GM18519 (cell line): Measurements from ENCODE around the gene PRSS23.
"Not testable (repeated sequence)": the region's sequence is repeated elsewhere in the genome, so short reads cannot be mapped to it uniquely, and the experiment has no call there.

Source experiments
- ATAC-seq: cut with Tn5 transposase; IDR thresholded peaks from one replicate; pipeline ENCODE4 v1.9.1; 2021; ENCODE audit warnings: mild to moderate bottlenecking, moderate library complexity; ENCODE audit not compliant: unreplicated experiment, low FRiP score

Gene PRSS23, protein sequence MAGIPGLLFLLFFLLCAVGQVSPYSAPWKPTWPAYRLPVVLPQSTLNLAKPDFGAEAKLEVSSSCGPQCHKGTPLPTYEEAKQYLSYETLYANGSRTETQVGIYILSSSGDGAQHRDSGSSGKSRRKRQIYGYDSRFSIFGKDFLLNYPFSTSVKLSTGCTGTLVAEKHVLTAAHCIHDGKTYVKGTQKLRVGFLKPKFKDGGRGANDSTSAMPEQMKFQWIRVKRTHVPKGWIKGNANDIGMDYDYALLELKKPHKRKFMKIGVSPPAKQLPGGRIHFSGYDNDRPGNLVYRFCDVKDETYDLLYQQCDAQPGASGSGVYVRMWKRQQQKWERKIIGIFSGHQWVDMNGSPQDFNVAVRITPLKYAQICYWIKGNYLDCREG

DNA sequence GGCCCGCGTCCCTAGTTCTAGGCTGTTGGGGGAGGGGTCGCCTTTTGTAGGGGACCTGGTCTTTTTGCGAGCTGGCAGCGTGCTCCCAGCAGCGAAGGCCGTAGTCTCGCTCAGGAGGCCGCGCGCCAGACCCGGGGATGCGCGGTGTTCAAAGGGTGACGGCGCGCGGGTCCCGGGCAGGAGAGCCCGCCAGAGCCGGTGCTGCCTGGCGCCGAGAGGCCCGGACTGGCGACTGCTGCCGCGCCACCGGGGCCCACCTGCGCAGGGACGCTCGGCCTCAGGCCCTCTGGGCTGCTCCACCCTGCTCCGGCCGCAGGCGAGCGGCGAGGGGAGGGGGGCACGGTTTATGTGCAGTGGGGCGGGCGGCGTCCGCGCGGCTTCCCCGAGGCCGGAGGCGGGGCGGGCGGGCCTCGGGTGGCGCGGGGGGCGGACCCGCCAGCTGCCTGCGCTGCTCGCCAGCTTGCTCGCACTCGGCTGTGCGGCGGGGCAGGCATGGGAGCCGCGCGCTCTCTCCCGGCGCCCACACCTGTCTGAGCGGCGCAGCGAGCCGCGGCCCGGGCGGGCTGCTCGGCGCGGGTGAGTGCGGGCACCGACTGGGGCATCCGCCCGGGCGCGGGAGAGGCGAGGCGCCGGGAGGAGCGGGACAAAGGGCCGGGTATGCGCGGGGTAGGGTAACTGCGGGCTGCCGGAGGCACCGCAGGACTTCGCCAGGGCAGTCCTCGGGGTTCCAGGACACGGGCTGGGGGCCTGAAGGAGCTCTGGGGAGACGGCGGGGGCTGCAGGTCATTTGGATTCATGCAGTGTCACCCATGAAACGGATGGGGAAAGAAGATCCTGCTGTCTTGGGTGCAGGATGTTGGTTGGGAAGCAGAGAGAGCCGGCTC lies at the start of gene PRSS23:
Gene PRSS23, plus strand, starts transcription at position 467 of the 884 bp plus-strand sequence. CDS start 7,102 bp downstream, outside the sequence.
- peak; percentile 32 for ATAC-seq

DNA sequence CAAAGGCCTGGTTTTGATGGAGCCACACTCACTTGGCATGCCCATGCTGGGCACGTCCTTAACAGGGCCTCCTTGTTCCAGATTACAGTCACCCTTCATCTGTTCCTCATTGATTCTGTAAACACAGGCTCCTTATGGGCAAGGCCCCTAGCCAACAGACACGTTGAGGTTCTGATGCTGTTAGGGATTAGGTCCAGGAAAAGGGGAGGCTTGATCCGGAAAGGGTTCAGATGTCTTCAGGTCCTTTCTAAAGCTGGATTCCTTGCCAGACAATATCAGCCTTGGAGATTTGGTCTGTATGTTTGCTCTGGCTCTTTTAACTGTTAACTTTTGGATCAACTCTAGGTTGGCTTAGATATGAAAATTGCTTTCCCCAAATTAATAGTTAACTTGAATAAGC lies 46.9 kb upstream of the PRSS23 start:
- ATAC-seq = no peak

DNA sequence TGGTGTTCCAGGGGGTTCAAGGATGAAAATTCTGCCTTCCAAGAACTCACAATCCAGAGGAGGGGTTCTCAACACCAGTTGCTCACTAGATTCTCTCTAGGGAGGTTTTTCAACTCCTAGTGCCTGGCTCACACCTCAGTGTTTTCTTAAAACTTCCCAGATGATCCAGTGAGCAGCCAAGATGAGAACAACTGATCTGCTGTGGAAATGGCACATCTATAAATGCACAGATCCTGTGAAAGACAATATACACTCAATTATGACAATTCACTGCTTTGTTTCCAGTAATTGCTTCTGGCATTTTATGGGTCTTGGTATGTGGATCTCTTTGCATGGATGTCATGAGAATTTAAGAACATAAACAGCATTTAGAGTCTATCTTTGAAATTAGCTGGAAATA lies 45.2 kb upstream of the PRSS23 start:
- no peak for ATAC-seq

DNA sequence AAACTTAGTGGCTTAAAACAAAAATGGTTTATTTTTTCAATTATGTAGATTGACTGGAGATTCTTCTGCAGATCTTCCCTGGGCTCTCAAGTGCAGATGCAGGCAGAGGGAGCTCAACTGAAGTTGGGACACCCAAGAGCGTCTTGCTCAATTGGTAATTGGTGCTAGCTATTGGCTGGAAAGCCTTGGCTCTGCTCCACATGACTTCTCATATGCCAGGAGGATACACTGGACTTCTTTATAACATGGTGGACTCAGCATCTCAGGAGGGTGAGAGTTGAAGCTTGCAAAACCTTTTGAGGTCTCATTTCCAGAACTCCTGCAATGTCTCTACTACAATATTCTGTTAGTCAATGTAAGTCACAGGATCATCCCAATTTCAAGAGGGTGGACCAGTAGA lies 42.2 kb upstream of the PRSS23 start:
- ATAC-seq = no peak

DNA sequence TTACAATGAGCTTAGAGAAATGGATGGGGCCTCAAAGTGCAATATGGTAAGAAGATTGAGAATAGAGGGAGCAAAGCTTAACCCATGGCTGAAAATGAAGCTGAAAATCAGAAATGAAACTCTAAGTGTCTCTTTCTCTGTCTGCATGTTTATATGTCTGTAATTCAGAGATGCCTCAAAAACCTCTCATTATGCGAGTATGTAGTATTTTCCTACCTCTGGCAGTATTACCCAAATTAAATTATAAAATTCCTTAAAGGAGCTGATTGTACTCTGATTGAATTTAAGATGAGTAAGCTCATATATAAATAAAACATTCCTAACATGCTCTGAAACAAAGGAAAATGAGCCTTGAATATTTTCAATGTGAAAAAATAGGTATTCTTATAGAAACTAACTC lies 39.8 kb upstream of the PRSS23 start:
- ATAC-seq = no peak

DNA sequence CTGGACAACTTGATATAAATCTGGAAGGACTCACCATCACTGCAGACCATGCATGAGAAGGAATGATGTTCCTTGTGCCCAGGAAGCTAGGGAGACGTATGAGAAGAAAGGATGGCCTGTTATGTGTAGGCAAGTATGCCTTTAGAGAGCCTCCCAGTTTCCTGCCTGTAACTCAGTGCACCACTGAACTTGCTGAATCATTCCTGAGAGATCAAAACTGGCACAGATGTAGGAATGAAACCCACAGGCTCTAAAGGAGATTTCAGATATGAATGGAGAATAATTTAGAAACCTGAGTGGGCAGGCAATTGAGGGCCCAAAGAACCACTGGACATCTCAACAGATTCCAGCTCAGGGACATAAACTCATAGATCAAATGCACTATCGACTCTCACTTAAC lies 38.4 kb upstream of the PRSS23 start:
- ATAC-seq = no peak

DNA sequence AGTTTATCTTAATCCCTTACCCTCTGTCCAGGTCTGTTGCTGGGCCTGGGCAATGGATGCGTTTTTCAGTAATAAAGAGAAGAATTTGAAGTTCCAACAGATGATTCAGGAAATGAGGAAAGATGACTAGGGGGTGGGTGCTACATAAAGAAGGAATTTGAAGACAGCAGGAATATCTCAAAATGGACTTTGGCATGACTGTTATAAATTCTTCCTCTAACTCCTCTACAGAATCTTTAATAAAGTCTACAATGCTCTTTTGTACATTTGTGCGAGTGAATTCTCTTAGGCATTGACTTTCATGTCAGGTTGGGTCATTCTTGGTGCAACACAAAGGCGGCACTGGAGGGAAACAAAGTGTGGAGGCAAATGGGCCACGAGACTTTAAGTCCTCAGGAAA lies 35.1 kb upstream of the PRSS23 start:
- no peak for ATAC-seq

DNA sequence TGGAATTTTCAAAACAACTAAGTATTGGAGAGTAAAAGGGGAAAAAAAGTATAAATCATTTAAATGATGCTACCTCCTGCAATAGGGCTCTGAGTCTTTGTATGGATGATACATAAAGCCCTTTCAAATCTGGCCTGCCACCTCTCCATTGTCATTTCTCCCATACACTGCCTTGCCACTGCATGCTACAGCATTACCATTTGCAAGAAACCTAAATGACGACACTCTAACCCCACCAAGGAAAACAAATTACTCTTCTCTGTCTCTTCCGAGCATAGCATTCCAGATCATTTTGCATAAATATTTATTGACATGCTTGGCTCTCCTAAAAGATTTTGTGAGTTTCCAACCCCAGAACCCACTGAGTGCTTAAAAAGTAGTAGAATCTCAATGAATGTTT lies 34.5 kb upstream of the PRSS23 start:
- no peak for ATAC-seq

DNA sequence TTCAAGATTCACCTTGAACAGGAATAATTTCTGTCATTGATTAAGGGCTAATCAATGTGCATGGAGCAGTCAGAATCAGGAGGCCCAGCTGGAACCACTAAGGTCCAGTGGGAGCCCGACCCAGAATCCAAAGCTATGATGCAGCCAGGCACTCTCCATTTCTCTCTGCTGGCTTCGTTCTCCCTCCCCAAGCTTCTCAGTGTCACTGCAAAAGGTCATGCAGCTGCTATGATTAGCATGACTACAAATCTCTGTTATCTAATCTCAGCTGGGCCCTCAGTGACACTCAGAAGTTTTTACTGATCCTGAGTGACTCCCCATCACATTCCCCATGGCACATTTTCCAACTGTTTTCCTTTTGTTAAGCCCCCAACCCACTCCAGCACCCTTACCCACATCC lies 31.1 kb upstream of the PRSS23 start:
- no peak for ATAC-seq

DNA sequence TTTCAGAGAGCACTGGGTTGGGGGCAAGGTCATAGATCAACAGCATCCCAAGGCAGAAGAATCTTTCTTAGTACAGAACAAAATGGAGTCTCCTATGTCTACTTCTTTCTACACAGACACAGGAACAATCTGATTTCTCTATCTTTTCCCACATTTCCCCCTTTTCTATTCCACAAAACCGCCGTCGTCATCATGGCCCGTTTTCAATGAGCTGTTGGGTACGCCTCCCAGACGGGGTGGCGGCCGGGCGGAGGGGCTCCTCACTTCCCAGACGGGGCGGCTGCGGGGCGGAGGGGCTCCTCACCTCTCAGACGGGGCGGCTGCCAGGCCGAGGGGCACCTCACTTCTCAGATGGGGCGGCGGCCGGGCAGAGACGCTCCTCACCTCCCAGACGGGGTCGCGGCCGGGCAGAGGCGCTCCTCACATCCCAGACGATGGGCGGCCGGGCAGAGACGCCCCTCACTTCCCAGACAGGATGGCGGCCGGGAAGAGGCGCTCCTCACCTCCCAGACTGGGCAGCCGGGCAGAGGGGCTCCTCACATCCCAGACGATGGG lies 29.8 kb upstream of the PRSS23 start:
- ATAC-seq = not testable (repeated sequence)

DNA sequence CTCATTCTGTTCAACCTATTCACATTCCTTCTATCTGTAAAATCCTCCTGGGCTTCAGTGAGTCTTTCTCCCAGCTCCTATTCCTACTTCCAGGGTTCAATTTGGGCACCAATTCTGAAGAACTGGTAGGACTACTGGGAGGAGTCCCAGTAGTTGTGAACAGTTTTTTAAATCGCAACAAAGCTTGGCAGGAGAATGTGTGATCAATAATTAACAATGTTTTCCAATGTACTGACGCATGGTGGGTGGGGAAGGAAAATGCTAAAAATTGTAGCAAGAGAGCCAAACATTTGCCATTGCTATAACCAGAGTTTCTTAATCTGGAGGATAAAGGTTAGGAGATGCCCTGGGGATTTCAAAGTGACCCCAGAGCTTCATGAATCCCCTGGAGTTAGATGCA lies 27.3 kb upstream of the PRSS23 start:
- no peak for ATAC-seq

DNA sequence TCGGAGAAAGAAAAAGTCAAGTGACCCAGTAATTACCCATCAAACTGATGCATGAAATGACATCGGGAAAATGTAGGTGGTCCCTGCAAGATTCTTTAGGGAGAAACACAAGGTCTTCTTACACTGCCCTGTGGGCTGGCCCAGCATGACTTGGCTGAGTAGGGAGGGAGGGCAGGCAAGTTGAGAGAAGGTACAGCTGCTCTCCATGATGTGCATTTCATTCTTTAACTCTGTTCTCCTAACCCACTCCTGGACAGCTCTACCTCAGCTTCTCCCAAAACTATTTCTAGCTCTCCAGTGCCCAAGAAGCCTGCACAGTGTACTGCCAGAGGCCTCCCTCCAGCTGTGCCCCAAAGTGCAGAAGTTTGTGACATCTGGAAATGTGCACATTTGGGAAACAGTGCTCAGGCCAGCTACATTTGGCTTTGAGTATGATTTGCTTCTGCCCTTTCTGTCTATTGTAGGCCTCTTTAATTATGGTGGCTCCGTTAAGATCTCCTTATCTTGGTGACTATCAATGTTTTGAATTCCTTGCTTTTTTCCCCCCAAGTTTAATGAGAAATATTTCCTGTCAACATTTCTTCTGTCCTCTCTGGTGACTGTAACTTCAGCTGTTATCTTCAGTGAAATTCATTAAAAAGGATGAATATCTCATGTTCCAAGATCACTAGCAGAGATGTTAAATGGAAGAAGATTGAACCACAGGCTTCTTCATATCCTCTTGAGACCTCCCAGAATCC lies 26.7 kb upstream of the PRSS23 start:
- ATAC-seq = no peak

DNA sequence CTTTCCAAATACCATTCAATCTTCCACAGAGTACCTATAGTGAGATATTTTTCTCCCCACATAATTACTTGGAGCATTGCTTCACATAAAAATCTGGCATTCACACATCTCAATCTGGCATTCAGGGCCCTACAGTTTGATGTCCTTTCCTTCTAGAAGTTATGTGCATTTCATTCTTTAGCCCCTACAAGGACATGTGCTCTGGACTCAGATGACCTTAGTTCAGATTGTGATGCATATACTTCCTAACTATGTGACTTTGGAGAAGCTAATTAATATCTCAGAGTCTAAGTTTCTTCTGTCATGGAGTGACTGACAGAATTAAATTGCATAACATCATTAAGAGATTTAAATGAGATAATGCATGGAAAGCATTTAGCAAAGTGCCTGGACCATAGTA lies 25.9 kb upstream of the PRSS23 start:
- ATAC-seq = no peak

DNA sequence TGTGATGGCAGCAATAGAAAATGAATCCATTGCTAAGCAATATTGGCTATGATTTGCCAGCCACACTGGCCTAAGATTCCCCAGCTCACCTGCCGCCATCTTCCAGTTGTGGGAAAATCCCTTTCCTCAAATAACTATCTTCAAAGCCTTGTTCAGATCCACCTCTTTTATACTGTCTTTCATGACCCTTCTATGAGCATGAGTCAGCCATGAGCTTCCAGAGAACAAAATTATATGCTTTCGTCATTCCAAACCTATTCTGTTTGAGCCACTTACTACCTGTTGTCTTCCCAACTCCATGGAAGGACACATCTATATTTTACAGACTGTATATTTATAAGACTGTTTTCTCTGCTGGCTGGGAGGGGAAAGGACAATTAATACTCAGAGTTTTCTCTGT lies 25.0 kb upstream of the PRSS23 start:
- no peak for ATAC-seq

DNA sequence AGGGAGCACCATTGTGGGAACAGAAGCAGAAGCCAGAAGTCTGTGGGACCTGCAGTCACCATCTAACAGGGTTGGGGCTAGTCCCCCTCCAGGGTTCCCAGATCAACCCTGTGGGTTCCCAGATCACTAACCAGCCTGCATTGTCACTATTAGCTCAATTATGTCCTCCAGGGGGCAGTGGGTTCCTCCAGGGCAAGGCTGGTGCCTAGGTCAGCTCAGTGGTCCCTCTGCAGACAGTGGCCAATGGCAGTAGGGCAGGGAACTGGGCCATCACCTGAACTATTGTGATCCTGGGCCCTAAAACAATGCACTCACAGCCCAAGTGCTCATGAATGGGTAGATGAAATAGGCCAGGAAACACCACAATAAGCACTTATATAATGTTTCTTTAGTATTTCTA lies 18.8 kb upstream of the PRSS23 start:
- no peak for ATAC-seq

DNA sequence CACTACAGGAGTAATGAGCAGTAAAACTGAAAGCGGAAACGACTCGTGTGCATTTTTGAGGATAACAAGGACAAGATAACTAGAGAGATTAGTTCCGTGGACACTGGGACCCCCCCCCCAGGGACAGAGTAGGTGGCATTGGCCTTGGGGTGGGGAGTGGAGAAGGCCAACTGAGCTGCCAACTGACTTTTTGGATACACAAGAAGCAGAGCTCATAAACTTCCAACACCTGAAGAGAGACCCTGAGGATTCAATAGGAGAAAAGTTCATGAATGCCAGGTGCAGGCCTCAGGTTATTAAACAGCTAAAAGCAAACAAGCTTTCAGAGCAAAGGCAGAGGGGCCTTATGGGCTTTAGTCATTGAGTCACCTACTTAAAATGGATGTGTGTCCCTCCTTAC lies 17.6 kb upstream of the PRSS23 start:
- ATAC-seq = no peak

DNA sequence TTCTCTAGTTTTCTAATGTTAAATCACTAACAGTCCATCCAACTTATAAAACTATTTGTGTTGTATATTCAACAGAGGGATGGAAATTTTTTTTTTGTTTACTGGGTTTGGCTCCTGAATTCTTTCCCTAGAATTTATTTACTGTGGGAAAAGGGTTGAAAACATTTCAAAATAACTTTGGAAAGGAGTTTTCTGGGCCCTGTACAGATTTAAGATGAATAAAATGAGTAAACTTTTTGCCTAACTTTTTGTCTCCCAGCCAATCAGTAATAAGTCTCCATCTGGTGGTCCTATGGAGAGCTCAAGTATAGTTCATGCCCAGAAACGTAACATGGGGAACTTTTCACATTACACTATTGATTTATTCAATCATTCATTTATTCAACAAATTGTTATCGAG lies 16.7 kb upstream of the PRSS23 start:
- no peak for ATAC-seq

DNA sequence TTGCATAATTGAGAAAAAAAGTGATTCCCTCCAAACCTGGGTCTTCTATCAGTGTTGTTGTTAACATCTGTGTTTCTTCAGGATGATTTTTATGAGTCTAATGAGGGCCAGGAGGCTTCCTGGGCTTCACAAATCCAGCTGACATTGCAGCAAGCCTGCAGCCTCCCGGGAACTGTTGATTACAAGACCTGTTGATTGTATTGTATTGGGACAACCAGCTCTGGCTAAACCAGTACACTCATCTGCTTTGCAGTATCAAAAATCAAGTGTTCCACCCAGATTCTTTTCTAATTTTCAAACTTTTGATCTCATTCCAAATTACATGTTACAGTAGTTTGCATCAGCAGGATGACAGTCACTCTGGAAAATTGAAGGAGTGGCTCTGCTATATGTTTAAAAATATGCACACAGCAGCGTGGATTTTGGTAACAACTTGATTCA lies 16.1 kb upstream of the PRSS23 start:
- no peak for ATAC-seq

DNA sequence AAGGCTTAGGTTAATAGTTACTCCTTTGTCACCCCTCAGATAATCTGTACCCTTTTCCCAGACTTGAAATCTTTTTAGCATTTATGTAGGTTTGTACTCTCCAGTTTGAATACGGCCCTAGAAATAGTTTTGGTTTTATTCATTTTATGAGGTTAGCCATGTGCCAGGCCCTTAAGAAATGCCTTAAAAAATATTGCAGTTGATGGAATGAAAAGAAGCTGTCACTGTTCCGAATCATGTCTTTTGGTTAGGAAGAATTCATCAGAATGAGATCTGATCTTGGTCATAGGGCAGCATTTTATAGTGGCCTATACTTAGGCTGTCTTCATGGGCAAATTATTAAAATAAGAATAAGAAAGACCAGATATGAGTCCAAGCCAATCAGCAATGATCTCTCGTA lies 14.8 kb upstream of the PRSS23 start:
- ATAC-seq = no peak

DNA sequence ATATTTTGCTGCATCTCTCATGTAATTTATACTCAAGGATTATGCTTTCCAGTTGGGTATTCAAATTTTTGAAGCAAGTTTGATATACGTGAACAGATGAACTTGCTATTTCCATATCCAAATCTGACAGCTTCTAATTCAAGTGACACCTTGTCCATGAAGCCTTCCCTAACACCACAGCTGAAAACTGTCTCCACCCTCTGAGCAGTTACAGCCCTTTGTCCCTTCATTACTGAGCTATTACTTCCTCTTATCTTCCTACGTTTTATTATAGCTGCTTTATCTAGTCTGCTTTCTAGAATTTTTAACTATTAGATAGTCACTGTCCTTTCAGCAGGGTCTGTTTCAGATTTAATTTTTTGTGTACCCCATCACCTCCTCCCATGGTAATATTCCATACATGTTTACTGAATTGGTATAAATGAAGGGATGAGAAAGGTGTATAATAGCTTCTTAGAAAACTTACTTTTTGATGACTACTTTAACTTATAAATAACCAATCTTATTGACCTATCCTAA lies 13.3 kb upstream of the PRSS23 start:
- ATAC-seq = no peak
